ENCODE data around the gene NECTIN3.

Gene NECTIN3

DNA sequence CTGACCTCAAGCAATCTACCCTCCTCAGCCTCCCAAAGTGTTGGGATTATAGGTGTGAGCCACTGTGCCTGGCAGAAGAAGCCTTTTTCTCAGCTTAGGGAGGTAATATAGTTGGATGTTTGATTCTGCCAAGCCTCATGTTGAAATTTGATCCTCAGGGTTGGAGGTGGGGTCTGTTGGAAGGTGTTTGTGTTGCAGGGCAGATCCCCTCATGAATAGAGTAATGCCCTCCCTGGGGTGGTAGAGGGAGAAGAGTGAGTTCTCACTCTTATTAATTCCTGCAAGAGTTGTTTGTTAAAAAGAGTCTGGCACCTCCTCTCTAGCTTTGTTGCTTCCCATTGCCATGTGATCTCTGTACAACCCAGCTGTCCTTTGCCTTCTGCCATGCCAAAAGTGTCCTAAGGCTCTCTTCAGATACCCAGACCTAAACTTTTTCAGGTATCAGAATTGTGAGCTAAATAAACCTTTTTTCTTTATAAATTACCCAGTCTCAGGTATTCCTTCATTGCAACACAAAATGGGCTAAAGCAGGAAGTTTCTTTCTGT lies 16.4 kb downstream of the NECTIN3 start:
- no peak for DNase-seq

DNA sequence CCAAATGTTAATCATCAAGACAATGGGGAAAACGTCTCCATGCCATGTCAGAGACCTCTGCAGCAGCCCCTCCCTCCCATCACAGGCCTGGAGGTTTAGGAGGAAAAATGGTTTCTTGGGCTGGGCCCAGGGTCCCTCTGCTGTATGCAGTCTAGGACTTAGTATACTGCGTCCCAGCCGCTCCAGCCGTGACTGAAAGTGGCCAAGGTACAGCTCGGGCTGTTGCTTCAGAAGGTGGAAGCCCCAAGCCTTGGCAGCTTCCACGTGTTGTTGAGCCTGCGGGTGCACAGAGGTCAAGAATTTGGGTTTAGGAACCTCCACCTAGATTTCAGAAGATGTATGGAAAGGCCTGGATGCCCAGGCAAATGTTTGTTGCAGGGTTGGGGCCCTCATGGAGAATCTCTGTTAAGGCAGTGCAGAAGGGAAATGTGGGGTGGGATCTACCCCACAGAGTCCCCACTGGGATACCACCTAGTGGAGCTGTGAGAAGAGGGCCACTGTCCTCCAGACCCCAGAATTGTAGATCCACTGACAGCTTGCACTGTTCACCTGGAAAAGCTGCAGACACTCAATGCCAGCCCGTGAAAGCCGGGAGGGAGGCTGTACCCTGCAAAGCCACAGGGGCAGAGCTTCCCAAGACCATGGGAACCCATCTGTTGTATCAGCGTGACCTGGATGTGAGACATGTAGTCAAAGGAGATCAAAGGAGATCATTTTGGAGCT lies 25.0 kb downstream of the NECTIN3 start:
- DNase-seq, result no peak

DNA sequence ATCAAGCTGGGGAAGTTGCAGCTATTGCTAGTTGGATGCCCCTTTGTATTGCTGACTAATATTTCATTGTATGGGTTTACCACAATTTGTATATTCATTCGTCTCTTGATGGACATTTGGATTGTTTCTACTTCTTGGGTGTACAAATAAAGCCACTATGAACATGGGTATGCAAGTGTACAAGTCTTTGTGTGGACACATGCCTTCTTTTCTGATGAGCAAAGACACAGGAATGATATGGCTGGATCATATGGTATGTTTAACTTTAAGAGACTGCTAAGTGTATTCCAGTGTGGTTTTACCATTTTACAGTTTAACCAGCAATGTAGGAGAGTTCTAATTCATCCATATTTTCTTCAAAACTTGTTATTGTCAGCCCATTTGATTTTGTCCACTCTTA lies 32.2 kb downstream of the NECTIN3 start:
- no peak for DNase-seq

DNA sequence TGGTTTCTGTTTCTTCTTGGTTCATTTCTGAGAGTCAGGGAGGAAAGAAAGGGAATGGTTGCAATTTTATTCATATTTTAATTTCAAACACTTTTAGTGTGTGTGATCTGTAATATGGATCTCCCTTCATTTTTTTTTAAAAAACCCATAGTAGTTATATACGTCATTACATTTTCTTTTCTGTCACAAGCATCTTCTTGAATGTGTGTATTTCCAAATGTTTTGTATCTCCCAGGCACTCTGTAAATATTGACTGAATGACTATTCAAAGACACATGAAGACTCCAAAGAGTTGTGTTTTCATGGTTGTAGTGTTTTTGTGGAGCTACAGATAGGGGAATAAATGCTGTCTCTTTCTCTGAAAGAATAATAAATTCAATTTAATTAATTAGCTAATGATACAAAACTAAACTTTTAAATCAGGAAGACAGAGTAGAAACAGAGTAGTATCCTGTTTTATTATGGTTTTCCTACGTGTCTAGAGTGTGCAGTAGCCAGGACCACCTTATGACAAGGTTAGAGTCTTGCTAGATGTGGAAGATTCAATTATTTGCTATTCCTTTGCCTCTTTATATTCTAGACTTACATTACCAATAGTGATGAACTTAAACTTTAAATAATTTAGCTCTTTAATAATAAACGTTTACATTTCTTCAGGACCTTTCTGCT lies 35.5 kb downstream of the NECTIN3 start:
- DNase-seq, result no peak

DNA sequence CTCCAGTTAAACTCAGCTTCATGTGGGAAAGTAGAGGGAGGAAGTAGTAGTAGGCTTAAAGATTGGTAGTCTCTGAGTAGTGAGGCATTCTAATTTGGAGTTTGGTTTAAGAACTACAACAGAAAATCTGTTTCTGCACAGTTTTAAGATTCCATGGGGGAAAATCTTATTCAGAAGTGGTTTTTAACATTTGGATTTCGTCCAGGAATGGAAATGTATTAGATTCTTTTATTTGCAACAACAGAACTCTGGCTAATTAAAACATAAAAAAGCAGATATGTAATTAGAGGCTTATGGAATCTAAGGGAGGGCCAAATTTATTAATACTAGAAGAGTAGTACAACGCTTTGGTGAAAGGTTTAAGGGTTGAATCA lies 36.0 kb downstream of the NECTIN3 start:
- no peak for DNase-seq

DNA sequence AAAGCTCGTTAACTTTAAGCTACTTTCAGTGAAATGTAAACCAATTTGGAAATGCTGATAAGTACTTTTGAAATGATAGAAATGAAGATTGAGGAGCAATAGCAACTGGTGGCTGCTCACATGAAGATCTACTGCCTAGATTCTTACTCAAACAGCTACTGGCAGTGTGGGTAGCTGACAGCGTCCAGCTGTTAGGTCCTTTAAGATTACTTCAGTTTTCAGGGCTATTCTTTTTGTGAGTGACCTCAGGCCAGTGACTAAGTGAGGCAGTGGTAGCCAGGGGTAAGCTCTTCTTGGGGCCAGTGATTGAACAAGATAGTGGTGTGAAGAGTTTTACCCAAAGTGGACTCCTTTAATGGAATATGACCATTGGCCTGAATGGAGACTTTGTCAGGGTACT lies 41.3 kb downstream of the NECTIN3 start:
- DNase-seq, result no peak

DNA sequence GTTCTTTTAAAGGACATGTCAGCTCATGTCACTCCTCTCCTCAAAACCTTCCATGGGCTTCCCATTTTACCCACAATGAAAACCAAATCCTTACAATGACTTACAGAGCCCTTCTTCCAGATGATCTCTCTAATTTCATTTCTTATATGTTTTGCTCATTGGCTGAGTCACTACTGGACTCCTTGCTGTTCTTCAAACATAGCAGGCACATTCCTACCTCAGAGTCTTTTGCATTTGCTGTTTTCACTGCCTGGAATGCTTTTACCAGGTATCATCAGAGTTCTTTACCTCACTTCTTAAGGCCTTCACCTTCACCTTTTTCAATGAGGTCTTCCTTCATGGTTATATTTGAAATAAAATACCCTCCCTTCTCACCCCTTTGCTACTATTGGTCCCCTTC lies 57.3 kb downstream of the NECTIN3 start:
- no peak for DNase-seq

DNA sequence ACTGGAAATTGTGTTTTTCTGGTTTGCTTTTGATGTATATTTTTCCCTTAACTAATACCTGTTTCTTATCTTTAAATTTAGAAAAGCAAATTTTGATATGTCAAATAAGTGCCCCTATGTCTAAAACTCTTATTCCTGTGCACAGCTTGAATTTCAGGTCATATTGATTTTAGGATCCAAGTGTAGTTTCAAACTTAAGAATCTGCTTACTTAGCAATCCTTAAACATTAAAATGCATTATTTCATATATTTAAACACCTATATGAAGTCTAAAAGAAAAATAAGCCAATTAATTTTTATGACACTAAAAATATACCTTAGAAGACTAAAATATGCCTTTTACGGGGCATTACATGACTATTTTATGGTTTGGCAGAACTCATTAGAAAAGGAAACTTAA lies 59.2 kb downstream of the NECTIN3 start:
- DNase-seq, result no peak

DNA sequence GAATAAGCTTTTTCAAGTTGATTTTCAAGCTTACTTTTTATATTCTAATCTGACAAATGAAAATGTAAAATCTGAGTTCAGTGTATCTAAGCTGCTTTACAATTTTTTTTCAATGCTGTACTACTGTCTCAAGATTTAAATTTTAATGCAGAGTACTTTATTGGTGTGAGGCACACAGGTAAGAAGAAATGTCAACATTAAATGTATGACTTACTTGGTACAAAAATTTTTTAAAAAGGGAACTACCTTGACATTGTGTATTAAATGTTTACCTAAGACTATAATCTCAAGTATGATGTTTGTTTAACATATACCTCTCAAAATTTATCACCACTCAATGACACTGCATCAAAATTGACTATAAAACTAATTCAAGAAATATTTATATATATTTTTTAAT lies 62.7 kb downstream of the NECTIN3 start:
- DNase-seq, result no peak

DNA sequence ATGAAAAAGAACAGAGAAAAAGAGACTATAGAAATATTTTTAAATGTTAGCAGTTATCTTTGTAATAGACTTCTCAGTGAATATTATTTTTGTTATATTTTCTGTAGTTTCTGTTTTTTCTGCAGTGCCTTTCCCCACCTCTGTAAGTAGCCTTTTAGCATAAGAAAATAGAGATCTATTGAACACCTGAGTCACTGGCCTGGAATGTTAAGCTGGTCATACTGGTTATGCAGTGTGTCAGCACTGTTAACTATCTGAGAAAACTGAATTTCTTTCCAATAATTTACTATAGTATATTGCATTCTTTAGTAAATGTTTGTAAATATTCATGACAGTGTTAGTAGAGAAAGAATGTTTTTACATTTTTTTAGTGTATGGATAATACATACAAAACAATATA lies 79.8 kb downstream of the NECTIN3 start:
- no peak for DNase-seq

DNA sequence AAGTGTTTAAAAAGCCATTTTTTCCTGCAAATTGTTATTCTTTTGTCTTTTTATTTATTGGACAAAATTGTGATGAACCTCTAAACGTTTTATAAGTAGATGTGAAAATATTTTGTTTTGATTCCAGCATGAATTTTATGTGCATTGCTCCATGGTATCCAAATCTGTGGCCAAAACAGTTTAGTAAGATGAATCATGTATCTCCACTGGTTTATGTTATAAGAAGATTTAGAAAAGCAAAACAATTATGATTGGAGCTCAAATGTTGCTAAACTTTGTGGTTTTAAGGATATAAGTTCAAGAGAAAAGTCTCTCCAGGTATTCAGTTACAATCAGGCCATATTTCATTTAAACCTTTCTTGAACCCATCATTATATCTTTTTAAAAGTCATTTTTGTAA lies 80.9 kb downstream of the NECTIN3 start:
- DNase-seq, result no peak

DNA sequence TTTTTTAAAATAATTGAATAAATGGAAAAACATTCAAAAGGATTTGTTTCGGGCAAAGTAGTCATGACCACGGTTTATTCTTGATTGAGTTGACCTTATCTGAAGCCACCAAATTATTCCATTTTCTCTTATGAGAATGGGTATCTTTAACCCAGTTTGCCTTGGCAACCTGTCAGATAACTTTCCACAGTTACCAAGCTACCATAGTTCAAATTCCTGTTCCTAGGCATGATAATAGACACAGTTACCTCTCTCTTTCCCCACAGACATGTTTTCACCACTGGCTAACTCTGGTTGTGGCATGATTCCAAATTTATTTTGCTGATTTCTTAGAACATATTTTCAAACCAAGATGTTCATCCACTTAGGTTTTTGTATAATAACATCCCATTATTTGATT lies 84.9 kb downstream of the NECTIN3 start:
- no peak for DNase-seq

DNA sequence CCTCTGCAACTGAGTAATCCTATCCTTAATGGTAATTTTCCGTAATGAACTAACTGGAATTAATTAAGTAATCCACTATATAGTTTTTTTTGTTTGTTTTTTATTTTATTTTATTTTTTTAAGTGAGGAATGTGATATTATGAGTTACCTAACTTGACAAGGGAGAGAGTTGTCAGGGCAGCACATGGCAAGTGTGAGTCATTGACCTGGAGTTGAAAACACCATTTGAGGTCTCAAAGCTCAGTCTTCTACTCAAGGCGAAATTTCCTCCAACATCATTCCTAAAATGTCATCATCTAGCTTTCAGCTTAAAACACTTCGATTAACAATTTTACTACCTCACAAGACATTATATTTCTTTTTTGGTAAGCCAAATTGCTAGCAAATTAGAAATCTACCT lies 87.8 kb downstream of the NECTIN3 start:
- no peak for DNase-seq

DNA sequence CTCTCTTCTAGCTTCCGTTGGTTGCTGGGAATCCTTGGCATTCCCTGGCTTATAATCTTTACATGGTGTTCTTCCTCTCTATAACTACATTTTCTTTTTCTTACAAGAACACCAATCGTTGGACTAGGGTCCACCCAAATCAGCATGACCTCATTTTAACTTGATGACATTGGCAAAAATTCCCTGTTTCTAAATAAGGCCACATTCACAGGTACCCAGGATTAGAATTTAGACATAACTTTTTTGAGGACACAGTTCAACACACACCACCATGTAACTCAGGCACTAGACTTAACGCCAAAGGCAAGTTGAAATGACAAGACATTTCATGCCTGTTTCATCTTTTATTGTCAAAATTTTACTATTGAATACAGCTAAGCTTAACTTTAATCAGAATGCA lies 93.0 kb downstream of the NECTIN3 start:
- no peak for DNase-seq

DNA sequence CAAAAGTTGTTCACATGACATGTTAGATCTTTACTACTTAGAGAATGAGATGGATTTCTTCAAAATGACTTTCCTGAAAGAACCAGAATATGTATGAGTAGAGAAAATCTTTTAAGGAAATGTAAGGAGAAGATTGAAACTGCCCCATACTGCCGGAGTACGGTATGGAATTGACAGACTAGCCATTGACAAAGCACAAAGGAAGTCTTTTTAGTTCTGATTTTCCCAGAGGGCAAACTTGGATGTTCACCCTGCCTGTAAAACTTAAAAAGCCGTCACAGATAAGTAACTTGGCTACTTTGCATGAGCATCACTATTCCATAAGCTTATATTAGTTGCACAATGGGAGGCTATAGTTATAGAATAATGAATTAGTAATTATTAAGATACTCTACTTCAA lies 93.8 kb downstream of the NECTIN3 start:
- DNase-seq, result no peak

DNA sequence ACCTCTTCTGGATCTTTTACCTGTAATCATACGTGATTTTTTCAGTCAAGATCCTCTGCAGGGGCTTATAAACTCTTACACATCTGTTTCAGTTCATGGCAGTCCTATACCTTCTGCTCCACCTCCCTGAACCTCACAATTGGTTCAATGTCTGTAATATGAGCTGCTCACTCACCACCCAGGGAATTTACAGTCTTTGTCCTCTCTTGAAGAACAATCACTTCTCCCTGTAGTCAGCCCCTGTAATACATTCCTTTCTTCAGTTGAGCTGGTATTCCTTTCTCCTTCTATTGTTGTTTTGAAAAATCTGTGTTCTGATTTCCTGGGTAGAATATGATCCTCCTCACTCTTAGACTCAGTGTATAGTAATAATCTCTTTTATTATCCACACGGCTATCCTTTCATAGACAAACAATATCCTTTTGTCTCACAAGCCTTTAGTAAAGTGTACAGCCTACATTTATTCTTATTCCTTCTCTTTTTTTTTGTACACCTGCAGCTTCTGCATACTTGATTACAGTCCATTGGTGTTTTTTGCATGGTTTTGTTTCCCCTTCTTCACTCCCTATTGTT lies 101.8 kb downstream of the NECTIN3 start:
- DNase-seq, result no peak

DNA sequence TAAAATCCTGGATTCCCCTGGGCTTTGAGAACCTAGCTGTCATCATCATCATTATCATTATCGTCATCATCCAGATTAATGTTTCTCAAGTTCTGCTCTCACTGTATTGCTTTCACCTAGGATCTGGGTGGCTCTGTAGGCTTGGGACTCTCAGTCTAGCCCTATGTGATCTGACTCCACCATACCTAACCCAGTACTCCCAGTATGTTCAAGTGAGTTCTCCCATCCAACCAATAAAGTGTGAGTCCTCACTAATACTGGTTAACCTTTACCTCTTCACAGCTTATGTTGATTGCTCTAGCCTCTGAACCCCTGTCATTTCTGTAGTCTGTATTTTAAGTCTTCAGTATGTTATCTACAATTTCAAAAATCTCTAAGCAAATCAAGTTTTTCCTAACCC lies 102.3 kb downstream of the NECTIN3 start:
- DNase-seq, result no peak

DNA sequence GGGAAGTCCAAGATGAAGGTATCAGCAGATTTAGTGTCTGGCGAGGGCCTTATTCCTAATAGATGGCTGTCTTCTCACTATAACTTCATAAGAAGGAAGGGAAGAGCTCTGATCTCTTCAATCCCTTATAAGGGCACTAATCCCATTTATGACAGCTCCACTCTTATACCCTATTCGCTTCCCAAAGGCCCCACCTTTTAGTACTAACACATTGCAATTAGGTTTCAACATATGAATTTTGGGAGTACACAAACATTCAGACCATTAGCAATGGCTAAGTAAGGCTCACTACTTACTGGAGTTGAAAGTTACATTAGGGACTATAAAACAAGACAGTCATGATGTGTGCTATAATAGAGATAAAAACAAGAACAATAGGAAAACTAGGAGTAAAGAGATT lies 118.9 kb downstream of the NECTIN3 start:
- no peak for DNase-seq

DNA sequence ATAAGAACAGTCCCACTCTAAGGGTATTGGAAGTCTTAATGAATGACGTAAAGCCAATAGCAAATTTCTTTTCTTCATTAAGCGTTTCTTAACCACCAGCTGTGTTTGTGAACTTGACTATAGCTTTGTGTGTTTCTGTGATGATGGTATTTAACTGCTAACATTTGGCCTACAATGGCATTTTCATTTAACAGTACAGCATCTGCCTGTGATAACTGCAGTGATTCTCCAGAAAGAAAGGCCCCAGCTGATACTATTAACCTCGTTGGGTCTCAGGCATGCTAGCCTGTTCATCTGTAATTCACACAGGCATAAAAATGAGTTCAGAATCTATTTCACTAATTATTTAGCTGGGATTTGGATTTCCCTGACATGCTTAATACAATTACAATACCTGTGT lies 121.9 kb downstream of the NECTIN3 start:
- DNase-seq, result no peak

DNA sequence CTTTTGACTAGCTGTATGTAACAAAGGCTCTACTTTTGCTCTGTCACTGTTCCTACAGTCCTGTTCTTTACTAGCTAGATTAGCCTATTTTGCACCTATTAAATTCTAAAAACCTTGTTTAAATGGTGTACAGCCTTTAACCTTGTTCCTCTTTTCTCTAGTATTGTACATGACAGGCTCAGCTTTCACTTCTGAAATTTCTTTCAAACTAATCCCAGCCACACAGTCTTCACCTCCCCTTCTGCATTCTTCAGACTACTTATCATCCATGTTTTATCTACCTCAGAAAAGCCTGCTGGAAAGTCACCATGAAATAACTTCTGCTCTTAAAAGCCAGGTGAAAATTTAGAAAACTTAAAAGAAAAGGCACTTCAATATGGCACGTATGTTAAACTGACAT lies 122.4 kb downstream of the NECTIN3 start:
- DNase-seq, result no peak

DNA sequence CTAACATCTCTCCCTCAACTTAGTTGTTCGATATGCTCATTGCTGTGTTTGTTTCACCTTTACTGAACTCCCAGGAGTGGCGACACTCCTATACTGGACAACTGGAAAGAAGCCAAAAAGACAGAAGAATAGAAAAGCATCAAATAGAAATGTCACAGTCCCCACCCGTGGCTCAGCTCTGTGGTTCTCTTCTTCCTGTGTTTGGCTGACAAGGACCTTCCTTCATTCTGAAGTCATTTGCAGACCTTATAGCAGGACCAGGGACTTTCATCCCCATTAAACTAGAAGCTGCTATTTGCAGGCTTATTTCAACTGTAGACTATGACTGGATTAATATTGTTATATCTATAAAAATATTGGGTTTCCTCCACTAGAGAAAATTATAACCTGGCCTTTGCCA lies 125.9 kb downstream of the NECTIN3 start:
- no peak for DNase-seq

DNA sequence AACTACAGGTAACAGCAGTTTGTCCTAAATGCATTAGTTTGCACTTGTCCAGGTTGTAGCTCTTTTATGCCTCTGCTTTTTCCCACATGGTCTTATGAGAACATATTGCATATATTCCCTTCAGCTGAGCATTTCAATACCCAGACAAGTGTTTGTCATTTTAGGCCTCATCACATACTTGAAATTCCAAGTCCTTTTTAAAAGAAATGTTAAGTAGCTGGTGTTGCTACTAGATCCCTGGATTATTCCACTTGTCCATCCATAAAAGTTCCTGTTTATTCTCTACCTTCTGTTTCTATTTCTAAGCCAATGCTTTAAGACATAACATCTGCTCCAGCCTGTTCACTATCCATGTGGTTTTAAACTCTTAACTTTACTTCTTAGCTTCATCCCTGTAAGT lies 128.4 kb downstream of the NECTIN3 start:
- no peak for DNase-seq

DNA sequence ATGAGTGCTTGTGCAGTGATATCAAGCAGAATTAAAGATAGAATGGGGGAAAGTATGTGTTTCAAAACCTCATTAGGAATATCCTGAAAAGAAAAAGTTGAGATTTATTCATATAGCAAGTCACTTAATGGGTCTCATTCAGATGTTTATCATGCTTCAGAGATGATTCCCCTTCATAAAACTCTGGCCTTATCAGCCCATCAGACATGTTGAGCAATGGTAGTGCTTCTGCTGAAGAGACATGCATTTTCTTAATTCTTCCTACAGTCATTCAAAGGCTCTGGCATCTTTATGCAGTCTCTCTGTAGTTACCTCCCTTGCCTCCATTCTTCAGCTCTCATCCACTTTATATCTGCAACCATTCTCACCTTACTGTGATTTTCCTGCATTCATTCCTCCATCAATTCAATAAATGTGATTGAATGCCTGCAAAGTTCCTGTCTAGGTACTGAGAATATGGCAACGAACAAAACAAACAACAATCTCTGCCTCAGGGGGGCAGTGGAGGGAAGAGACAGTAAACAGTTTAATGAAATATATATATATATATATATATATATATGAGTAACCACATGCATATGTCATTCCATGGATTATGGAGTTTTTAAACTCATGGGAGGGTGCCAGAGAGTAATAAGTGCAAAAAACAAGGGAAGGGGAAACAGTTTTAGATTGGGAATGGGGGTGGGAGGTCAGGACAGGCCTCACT lies 138.5 kb downstream of the NECTIN3 start:
- no peak for DNase-seq

All from NCI-H1092 treated with DMSO at 0.1 percent for 48 hours (cell line).